Progenitor cell of endocrine pancreas (in vitro differentiated cells): ENCODE data around the gene PRND. TPM values are rescaled to one million over a fixed set of nuclear protein-coding genes. Genes with fewer than 3 reads are reported as not detected.

ENCODE experiments used
- DNase-seq: peaks from one replicate; pipeline ENCODE4 v3.0.0; 2021; ENCODE audit warnings: low spot score; ENCODE audit not compliant: unreplicated experiment
- H3K27ac Mint-ChIP-seq: 2 replicates; pipeline ENCODE4 v1.8.0; 2021; ENCODE audit warnings: mild to moderate bottlenecking, moderate library complexity, mixed read lengths
- H3K27me3 Mint-ChIP-seq: 2 replicates; pipeline ENCODE4 v1.8.0; 2021; ENCODE audit warnings: mixed read lengths
- H3K36me3 Mint-ChIP-seq: 2 replicates; pipeline ENCODE4 v1.8.0; 2022; ENCODE audit warnings: mixed read lengths; ENCODE audit not compliant: insufficient read depth
- H3K4me1 Mint-ChIP-seq: 2 replicates; pipeline ENCODE4 v1.8.0; 2021; ENCODE audit warnings: low read depth, mixed read lengths
- H3K4me3 Mint-ChIP-seq: 2 replicates; pipeline ENCODE4 v1.8.0; 2021; ENCODE audit warnings: low read depth, mild to moderate bottlenecking, moderate library complexity, mixed read lengths
- H3K9me3 Mint-ChIP-seq: 2 replicates; pipeline ENCODE4 v1.8.0; 2021; ENCODE audit warnings: low read depth, mixed read lengths
- CTCF ChIP-seq: fragments of 200-600 bp; sonication (generic); IDR thresholded peaks from one replicate; pipeline ENCODE4 v1.5.0; 2021; ENCODE audit warnings: antibody characterized with exemption, mild to moderate bottlenecking; ENCODE audit not compliant: unreplicated experiment
- total RNA-seq: library from RNA; stranded (reverse); gene quantifications from 2 replicates; pipeline ENCODE4 v1.2.1, GENCODE V29; 2021

The PRND gene
- total RNA-seq, 1 donor from 2014 or later = not detected

- Mint-ChIP-seq H3K4me3 (no peak overlapping the region), H3K9me3 (no peaks in the 10 kb centered on the region), H3K27ac (no peak overlapping the region), H3K4me1 (peaks cover 6% of the 10 kb centered on the region), H3K36me3 (no peaks in the 10 kb centered on the region), H3K27me3 (peaks cover 19% of the 10 kb centered on the region)
- TF ChIP-seq CTCF = no peak
- no peak for DNase-seq
Observed at GRCh38 chr20:4724459-4725262, 3.0 kb downstream of the PRND start.

DNA sequence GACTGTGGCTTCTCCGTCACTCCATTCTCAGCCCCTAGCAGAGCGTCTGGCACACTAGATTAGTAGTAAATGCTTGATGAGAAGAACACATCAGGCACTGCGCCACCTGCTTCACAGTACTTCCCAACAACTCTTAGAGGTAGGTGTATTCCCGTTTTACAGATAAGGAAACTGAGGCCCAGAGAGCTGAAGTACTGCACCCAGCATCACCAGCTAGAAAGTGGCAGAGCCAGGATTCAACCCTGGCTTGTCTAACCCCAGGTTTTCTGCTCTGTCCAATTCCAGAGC is 3.5 kb downstream of the PRND start:
- Mint-ChIP-seq H3K9me3 (no peaks in the 10 kb centered on the region), H3K36me3 (no peaks in the 10 kb centered on the region), H3K27ac (no peak overlapping the region), H3K4me3 (no peak overlapping the region), H3K4me1 (peaks cover 3% of the 10 kb centered on the region), H3K27me3 (peaks cover 19% of the 10 kb centered on the region)
- TF ChIP-seq CTCF = no peak
- no peak for DNase-seq

DNA sequence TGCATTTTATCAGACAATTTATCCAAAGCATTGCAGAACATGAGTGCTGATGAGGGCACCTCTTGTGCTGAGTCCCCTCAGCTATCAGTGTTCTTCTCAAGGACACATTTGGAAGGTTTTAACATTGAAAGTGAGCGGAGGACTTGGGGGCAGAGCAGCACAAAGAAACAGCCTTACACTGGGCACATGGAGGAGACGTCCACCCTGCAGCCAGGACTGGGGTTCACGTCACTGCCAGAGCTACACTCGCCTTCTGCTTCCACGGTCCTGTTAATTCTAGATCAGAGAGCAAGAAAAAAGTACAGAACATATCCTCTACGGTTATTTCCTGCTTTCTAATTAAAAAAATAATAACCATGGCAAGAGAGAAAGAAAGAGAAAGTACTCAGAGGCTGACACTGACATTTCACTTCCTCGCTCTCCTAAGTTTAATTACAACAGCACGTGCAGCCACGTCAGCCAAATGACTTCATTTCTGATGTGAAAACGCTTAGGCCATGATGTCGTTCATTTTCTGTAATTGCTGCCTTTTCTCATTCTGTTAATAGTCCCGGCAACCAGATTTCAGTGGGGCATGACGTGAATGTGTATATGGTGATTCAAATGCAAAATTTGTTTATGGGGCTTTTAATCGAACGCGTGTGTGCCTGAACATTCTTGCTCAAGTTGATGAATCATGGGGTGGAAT is 5.1 kb downstream of the PRND start:
- no peak for DNase-seq
- Mint-ChIP-seq H3K27ac (no peak overlapping the region), H3K4me1 (no peaks in the 10 kb centered on the region), H3K9me3 (no peaks in the 10 kb centered on the region), H3K4me3 (no peak overlapping the region), H3K36me3 (no peaks in the 10 kb centered on the region), H3K27me3 (peaks cover 18% of the 10 kb centered on the region)
- no peak for TF ChIP-seq CTCF

GRCh38 chr20:4728120-4728760 is 6.5 kb downstream of the PRND start:
- no peak for DNase-seq
- H3K9me3 Mint-ChIP-seq = no peaks in the 10 kb centered on the region
- H3K36me3 Mint-ChIP-seq = no peaks in the 10 kb centered on the region
- peaks cover 24% of the 10 kb centered on the region for H3K27me3 Mint-ChIP-seq
- no peaks in the 10 kb centered on the region for H3K4me1 Mint-ChIP-seq
- TF ChIP-seq CTCF = no peak
- no peak overlapping the region for H3K4me3 Mint-ChIP-seq
- no peak overlapping the region for H3K27ac Mint-ChIP-seq

DNA sequence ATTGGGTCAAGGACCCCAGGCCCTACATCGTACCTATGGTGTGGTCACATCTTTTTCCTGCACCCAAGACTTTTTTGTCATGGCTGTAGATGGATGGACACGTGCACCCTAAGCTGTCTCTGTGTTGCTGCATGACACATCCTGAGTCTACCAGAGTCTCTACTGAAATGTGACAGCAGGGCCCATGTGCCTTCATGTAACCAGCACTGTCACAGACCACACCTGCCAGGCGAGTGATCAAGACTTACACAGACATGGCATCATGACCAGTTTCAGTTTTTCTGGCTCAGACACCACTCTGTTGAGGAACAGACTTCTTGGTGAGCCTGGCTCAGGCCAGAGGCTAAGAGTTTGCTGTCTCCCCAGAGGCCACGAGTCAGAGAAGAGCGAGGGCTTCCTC is 7.6 kb downstream of the PRND start:
- Mint-ChIP-seq H3K27ac (no peak overlapping the region), H3K27me3 (peaks cover 29% of the 10 kb centered on the region), H3K36me3 (no peaks in the 10 kb centered on the region), H3K9me3 (no peaks in the 10 kb centered on the region), H3K4me1 (no peaks in the 10 kb centered on the region), H3K4me3 (no peak overlapping the region)
- no peak for DNase-seq
- TF ChIP-seq CTCF = no peak
